ENCODE results near the gene DHX9.

Gene DHX9

GRCh38 chr1:182841368-182841988 lies 2.3 kb downstream of the DHX9 start:
- DNase-seq (ENCODE audit: low spot score), result peak; percentile 19

- no peak for DNase-seq (ENCODE audit: low spot score)
These were observed 3.1 kb downstream of the DHX9 start for GRCh38 chr1:182842265-182842664.

DNA sequence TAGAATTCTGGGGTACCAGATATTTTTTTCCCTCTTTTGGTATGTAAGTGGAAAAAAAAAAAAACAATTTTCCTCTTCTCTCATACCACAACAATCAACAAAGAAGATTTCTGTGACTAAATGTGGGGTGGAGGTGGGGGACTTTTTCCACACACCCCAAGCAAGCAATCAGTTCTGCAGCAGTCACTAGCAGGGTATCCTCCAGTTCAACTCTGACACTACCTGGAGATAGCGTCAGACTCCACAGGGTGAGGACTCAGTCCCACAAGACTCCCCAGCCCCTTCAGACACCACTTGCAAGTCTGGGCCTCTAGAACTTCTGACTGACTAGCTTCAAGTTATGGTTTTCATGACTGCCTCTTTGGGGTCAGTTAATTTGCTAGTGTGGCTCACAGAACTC lies 6.2 kb downstream of the DHX9 start:
- DNase-seq (ENCODE audit: low spot score), result no peak

- DNase-seq (ENCODE audit: low spot score), result no peak
These were observed 6.7 kb downstream of the DHX9 start for GRCh38 chr1:182845894-182846293.

DNA sequence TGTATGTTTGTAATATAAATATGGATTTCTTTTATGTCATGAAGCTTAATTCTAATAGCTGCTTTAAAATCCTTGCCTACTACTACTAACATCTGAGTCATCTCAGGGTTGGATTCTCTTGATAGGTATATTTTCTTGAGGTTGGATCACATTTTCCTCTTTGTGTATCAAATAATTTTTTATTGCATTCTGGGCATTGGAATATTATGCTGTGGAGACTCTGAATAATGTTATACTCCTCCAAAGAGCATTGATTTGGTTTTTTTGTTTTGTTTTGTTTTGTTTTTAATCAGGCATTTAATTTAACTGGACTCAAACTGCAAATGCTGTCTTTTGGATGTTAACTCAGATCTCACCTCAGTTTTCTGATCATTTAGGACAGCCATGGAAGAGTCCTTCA lies 8.0 kb downstream of the DHX9 start:
- DNase-seq (ENCODE audit: low spot score), result no peak

DNA sequence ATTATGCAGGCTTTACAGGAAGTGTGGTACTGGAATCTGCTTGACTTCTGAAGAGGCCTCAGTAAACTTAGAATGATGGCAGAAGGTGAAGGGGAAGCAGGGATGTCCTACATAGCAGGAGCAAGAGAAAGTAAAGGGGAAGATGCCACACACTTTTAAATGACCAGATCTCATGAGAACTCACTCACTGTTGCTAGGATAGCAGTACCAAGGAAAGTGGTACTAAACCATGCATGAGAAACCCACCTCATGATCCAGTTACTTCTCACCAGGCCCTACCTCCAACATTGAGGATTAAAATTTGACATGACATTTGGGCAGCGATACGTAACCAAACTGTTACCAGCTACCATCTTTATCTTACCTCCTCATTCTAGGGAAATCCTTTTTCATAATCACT lies 9.6 kb downstream of the DHX9 start:
- DNase-seq (ENCODE audit: low spot score), result no peak

GRCh38 chr1:182850319-182850718 lies 11.2 kb downstream of the DHX9 start:
- DNase-seq (ENCODE audit: low spot score), result no peak

GRCh38 chr1:182851825-182852224 lies 12.7 kb downstream of the DHX9 start:
- no peak for DNase-seq (ENCODE audit: low spot score)

DNA sequence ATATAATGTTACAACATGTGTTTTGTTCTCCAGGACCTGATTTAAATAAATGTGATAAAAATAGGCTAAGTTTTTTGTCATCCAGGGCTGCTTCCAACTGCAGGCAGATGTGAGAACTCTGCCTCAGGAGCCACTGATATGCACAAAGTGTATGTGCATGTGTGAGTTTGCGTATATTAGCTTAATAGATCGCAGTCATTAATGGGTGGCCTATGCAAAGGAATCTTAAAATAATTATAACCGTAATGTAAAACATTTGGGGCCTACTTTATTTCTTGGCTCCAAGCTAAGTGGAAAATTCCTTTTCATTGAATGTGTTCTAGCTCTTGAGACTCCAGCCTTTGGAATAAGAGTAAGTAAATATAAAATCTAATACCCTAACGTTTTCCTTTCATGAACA lies 16.8 kb downstream of the DHX9 start:
- no peak for DNase-seq (ENCODE audit: low spot score)

GRCh38 chr1:182857212-182857611 lies 18.1 kb downstream of the DHX9 start:
- no peak for DNase-seq (ENCODE audit: low spot score)

DNA sequence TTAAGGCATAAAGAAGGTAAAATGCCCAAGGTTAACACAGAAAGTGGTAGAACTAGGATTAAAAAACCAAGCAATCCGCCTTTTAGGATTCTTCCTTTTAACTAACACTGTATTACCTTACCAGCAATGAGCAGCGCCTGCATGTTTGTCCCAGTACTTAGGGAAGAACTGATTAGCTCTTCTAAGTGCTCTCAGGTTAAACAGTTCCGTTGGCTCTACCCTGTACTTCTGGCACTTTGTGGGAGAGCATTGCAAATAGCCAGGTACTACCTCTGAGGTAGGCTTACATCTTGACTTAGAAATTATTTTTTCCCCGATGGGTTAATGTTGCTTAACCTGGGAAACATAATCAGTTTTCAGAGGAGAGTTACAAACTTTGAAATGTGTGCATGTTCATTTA lies 21.5 kb downstream of the DHX9 start:
- DNase-seq (ENCODE audit: low spot score), result no peak

- DNase-seq (ENCODE audit: low spot score), result no peak
These were observed 22.8 kb downstream of the DHX9 start for GRCh38 chr1:182861994-182862393.

GRCh38 chr1:182862827-182863226 lies 23.7 kb downstream of the DHX9 start:
- DNase-seq (ENCODE audit: low spot score), result no peak

- DNase-seq (ENCODE audit: low spot score), result no peak
These were observed 24.8 kb downstream of the DHX9 start for GRCh38 chr1:182863940-182864339.

GRCh38 chr1:182867861-182868260 lies 28.7 kb downstream of the DHX9 start:
- DNase-seq (ENCODE audit: low spot score), result no peak

- DNase-seq (ENCODE audit: low spot score), result no peak
These were observed 30.1 kb downstream of the DHX9 start for GRCh38 chr1:182869241-182869666.

- DNase-seq (ENCODE audit: low spot score), result no peak
These were observed 33.7 kb downstream of the DHX9 start for GRCh38 chr1:182872881-182873280.

GRCh38 chr1:182875889-182876288 lies 36.7 kb downstream of the DHX9 start:
- no peak for DNase-seq (ENCODE audit: low spot score)

DNA sequence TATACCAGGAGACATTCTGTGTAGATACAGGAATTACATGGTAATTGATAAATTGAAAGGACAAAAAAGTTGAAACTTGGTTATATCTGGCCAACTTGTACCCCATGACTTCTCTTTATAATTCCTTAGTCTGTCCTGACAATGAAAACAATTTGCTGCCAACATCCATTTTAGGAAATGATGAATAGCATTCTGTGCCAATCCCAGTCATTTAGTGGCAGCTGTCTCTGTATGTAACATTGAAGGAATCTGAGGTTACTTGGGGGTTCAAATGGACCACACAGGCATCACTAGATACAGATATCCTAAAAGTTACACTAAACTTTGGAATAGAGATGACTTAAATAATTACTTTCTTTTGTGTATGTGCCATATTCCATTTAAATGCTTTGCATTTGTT lies 38.2 kb downstream of the DHX9 start:
- no peak for DNase-seq (ENCODE audit: low spot score)

- no peak for DNase-seq (ENCODE audit: low spot score)
These were observed 38.7 kb downstream of the DHX9 start for GRCh38 chr1:182877842-182878241.

DNA sequence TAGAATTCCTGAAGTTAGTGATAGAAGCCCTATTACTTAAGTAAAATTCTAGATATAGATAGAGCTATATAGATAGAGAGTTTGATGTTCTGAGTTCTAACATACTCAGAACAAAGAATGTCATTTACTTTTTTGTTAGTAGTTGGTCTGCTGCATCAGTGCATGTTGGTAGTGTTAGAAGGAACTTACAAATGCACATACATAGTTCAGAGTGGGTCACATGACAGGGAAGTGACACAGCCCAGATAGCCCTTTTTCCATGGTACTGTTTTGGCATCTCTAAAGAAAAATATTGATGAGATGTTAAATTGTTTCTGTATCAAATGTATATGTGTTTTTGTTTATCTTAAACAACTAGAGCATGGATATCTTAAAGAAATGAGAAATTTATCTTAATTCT lies 45.7 kb downstream of the DHX9 start:
- no peak for DNase-seq (ENCODE audit: low spot score)

- DNase-seq (ENCODE audit: low spot score), result no peak
These were observed 46.4 kb downstream of the DHX9 start for GRCh38 chr1:182885591-182885990.

DNA sequence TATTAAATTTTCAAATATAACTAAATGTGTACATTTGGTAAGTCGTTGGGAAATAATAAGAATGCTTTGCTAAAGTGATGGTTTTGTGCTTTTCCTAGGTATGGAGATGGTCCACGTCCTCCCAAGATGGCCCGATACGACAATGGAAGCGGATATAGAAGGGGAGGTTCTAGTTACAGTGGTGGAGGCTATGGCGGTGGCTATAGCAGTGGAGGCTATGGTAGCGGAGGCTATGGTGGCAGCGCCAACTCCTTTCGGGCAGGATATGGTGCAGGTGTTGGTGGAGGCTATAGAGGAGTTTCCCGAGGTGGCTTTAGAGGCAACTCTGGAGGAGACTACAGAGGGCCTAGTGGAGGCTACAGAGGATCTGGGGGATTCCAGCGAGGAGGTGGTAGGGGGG lies 47.8 kb downstream of the DHX9 start:
- no peak for DNase-seq (ENCODE audit: low spot score)

- DNase-seq (ENCODE audit: low spot score), result peak; percentile 28
These were observed 49.8 kb downstream of the DHX9 start for GRCh38 chr1:182888736-182889531.

Measured in cerebellar cortex (tissue), 1 donor.